Keratinocyte (primary cell): ENCODE results near the gene GRAMD1B.

Source experiments
- EZH2 ChIP-seq: IDR thresholded peaks from one replicate; pipeline ENCODE4 v1.6.1; 2012; ENCODE audit warnings: inconsistent platforms, mild to moderate bottlenecking, low read length, moderate library complexity
- TF ChIP-seq, protein P1 (sequence below), 3 experiments: IDR thresholded peaks in 1 of 3; conservative IDR thresholded peaks in 1 of 3; optimal IDR thresholded peaks in 1 of 3; 2 replicates in 2 of 3; 3 replicates in 1 of 3; pipeline versions ENCODE3 to v1.5.1; 2011; ENCODE audit warnings: low read length in 3 of 3, mild to moderate bottlenecking in 3 of 3, moderate library complexity in 2 of 3, control low read depth in 1 of 3, inconsistent platforms in 1 of 3; ENCODE audit not compliant: insufficient read depth in 2 of 3; ENCODE audit errors: extremely low read depth in 1 of 3

DNA sequence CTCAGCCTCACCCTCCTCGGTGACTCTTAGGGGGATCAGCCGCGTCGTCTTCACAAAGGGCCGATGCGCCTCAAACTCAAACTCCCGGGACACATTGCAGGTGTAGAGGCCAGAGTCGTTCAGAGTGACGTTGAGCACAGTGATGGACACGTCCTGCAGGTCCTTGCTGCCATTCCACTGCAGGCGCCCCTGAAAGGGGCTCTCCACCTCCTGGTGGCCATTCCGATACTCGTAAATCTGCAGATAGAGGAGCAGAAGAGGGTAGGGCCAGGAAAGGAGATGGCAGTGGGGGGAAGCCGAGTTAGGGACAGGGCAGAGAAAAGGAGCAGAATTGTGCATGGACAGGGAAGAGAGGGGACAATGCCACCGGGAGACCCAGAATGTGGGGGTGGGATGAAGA, 212.4 kb downstream of the GRAMD1B start:
- TF ChIP-seq, protein P1, sequence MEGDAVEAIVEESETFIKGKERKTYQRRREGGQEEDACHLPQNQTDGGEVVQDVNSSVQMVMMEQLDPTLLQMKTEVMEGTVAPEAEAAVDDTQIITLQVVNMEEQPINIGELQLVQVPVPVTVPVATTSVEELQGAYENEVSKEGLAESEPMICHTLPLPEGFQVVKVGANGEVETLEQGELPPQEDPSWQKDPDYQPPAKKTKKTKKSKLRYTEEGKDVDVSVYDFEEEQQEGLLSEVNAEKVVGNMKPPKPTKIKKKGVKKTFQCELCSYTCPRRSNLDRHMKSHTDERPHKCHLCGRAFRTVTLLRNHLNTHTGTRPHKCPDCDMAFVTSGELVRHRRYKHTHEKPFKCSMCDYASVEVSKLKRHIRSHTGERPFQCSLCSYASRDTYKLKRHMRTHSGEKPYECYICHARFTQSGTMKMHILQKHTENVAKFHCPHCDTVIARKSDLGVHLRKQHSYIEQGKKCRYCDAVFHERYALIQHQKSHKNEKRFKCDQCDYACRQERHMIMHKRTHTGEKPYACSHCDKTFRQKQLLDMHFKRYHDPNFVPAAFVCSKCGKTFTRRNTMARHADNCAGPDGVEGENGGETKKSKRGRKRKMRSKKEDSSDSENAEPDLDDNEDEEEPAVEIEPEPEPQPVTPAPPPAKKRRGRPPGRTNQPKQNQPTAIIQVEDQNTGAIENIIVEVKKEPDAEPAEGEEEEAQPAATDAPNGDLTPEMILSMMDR (optimal IDR thresholded peaks at IDR 0.05 in 1 of 3, IDR thresholded peaks at IDR 0.05 in 1 of 3, conservative IDR thresholded peaks at IDR 0.05 in 1 of 3; ENCODE audit: extremely low read depth in 1 of 3, insufficient read depth in 2 of 3, low read length in 3 of 3), result no peak
- TF ChIP-seq EZH2, result no peak
